ENCODE data around the gene MKLN1.

The MKLN1 gene

DNA sequence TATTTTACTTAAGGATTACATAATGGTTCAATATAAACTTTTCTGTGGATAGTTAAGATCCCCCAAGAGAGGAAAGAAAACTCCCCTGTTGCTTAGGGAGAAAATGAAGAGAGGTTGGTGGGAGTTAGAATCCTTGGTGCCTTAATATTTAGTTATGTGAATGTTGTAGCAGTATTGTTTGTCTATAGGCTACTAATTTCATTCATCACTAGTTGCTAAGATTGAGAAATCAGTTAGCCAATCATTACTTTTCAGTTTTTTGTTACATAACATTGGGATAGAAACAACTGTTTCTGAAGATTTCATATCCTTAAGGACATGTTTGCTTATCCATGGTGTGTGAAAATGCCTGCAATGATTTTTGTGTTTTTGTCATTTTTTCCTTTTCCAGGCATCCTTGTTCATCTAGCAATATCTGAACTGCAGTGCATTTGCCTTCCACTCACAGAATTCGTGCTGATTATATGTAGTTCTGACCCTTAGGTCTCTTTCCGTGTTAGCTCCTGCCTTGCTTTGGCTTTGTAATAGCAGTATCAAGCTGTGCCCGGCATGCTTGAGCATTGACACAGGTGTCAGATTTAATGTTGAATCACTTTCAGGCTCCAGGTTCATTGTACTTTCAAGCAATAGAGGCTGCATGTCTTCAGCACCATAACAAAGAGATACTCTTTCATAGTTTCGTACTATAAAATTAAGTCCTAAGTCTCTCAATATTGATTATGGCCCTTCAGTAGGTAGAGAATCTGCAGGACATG lies 143.8 kb downstream of the MKLN1 start:
- DNase-seq: peak; percentile 99

DNA sequence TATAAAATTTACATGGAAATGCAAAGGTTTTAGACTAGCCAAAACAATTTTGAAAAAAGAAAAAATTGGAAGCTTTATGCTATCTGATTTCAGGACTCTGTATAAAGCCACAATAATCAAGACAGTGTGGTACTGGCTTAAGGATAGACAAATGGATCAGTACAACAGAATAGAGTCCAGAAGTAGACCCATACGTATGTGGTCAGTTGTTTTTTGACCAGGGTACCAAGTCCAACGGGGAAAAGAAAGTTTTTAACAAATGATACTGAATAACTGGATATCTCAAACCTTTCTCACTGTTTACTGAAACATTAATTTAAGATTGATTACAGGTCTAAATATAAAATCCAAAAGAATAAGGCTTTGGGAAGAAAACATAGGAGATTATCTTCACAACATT lies 149.1 kb downstream of the MKLN1 start:
- DNase-seq: no peak

DNA sequence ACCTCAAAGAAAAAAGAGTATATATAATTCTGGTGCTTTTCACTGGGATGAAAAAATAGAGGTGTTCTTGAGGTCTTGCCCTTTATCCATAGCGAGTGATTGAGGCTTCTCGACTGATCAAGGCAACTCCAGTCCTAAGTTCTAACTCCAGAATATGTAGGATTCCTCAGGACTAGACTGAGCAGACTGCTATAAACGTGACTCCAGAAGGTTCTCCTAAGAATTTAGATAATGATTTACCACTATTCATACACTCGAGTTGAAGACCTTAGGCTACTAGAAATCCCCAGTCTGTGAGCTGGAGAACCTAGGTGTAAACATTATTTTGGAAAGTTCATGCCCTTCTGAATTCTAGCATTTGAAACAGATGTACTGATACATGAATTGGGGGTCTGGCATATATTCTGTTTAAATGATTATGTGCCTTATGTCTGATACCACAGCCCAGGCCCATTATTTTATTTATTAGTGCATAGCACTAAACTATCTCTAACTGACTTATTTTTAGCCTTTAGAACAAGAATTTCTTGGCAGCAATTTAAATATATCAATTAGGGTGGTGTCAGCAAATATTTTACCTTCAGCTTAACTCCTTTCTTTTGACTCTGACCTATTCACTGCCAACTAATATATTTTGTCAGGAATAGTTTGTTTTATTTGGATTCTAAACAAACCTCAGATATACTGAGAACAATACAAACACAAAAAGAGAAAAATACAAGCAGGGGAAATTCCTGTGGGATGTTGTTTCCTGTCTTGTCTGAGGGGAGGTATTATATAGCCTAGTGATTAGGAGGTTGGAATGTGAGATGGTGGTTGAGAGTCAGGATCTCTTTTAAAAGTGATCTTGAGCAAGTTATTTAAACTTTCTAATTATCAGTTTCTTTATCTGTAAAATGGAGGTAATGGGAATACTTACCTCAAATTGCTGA lies 153.0 kb downstream of the MKLN1 start:
- DNase-seq: no peak

DNA sequence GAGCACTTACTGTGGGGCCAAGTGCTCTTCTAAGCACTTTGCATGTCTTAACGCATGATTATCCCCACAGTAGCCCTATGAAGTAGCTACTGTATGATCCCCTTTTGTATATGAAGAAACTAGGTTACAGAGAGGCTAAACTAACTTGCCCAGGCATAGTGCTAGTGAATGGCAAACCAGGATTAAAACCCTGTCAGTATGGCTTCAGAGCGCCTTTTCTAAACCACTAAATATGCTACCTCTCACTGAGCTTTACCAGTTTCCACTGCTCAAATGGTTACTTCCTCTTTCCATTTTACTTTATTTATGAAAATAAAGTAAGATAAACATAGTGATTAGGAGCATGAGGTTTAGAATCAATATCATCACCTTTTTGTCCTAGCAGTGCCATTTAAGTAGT lies 155.1 kb downstream of the MKLN1 start:
- DNase-seq: no peak

DNA sequence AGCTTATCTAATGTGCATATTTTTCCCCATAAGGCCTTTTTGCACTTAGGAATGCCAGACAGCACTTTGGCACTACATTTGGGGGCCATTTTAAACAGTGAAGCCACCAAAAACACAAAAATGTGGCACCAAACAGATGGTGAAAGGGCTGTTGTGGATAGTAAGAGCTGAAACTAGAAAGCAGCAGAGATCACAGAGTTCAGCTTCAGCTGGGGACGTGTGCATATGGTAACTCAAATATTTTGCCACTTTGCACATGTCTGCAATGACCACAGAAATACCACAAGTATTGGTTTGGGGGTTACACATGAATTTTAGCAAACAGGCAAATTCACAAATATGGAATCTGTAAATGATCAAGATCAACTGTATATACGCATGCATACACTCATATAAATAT lies 155.9 kb downstream of the MKLN1 start:
- no peak for DNase-seq

DNA sequence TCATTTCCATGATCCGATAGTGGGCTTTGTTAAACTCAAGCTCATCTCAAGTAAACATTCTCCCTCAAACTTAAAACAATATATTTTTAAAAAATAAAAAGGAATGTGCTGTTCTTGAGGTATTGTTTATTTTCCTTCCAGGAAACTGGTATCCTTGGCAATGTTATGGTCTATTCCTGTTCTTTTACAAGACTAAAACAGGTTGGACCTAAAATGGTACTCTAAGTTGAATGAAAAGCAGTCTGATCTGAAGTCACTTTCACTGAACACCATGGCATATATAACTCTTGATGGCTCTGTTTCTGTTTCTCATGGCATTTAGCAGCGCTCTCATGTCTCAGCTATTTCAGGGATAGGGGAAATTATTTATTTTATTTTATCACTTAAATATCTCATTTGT lies 158.7 kb downstream of the MKLN1 start:
- no peak for DNase-seq

DNA sequence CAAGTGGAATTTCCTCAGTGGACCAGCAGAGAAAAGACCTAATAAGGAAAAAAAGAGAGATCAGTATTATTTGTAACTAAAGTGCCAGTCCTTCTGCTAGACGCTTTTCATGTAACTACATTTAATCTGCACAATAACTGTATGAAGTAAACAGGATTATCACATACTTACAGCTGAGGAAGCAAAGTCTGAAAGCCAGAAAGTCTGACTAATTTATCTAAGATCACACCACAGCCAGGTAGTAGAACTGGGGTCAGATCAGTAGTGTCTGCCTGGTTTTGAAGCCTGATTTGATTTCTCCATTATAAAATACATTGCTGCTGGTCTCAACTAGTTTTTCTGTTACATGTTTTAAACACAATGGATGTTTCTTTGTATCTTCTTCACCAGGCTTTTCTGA lies 159.5 kb downstream of the MKLN1 start:
- DNase-seq: no peak

DNA sequence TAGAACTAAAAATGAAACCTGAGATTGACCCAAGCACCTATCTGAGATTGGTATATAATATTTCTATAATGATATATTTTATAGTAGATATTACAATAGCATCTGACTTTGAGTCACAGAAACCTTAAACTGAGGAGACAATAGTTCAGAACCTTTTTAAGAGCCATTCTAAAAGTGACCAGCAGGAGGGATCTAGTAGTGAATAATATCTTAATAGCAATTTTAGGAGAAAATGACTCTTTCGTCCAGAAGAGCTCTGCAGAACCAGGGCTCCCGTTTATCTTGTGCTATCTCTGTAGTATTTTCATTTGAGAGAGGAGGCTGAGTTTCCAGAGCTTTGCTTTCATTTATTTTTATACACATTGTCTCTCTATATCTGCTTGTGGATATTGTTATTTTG lies 160.7 kb downstream of the MKLN1 start:
- no peak for DNase-seq

DNA sequence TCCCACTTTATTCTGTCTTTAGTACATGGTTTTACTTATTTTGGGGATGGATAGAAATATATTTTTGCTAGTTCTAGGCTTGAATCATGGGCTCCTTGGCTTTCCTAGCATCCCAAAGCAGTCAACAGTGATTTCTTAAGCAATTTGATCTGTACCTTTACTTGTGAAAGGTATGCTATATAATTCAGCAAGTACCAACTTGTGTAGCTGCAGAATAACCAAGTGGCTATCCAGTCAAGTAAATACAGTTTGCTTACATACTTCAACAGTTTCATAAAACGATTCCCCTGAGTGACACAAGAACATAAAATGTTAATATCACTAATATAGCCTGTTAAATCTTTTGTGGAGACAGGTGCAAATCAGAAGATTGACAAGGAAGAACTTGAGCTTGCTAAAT lies 161.5 kb downstream of the MKLN1 start:
- DNase-seq: no peak

DNA sequence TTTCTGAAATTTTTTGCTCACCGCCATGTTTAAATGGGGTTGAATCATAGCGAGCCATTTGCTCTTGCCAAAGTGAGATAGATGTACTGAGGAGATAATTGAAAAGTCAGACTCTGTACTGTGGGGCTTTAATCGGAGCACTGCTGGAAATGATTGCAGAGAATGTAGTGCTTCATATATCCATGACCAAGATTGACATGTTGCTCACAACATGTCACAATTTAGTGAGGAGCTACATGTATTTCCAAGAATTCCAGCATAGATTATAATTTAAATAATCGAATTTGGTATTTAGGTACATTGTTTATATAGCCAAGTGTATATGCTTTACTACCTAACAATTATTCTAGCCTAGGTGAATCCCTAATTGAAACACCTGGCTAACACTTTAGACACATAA lies 162.2 kb downstream of the MKLN1 start:
- peak; percentile 22 for DNase-seq

DNA sequence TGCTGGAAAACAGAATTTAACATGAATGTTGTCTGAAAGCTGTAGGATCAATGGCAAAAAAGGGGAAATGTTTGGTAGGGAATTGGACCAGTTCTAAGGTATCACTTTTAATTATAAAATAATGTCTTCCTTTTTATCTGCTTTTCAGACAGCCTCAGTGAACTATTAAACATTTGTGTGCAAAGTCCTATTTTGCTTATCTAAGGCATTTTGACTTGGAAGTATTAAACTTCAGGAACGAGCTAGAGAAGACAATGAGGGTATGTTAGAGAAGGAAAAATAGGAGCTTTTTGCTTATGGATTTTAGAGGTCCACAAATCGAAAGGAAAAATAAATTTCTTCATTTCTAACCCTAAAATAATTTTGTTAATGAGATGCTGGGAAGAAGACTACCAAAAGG lies 165.4 kb downstream of the MKLN1 start:
- DNase-seq: no peak

DNA sequence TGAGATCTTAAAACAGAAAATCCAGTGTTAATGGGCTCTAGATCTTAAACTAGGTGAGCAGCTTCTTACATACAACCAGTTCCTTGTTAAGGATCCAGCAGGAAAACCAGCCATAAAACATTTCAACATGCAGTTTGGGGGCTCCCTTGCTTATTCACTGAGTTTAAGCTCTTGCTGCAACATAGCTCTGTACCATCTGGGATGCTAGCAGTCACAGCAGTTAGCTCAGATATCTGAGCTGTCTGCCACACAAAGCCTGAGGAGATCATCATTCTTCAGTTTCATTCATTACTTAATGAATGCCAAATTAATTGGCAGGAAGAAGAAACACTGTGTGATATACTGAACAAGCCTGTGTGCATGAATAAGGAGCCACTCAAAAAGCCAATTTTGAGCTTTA lies 165.9 kb downstream of the MKLN1 start:
- peak; percentile 60 for DNase-seq

DNA sequence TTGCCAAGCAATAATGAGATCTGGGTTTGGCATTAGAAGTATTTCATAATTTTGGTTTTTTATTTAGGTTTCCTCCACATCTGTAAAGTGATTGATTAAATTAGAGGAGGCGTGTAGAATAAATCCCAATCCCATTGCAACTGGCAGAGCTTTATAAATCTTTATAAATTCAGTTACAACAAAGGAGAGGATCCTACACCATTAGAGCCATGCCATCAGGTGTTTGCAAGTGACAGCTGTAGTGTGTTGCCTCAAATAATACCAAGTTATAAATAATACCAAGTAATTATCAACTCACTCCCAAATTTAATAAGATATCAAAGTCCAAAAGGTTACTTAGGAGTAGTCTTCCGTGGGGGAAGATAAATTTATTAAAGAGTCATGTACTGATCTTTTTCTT lies 166.5 kb downstream of the MKLN1 start:
- no peak for DNase-seq

DNA sequence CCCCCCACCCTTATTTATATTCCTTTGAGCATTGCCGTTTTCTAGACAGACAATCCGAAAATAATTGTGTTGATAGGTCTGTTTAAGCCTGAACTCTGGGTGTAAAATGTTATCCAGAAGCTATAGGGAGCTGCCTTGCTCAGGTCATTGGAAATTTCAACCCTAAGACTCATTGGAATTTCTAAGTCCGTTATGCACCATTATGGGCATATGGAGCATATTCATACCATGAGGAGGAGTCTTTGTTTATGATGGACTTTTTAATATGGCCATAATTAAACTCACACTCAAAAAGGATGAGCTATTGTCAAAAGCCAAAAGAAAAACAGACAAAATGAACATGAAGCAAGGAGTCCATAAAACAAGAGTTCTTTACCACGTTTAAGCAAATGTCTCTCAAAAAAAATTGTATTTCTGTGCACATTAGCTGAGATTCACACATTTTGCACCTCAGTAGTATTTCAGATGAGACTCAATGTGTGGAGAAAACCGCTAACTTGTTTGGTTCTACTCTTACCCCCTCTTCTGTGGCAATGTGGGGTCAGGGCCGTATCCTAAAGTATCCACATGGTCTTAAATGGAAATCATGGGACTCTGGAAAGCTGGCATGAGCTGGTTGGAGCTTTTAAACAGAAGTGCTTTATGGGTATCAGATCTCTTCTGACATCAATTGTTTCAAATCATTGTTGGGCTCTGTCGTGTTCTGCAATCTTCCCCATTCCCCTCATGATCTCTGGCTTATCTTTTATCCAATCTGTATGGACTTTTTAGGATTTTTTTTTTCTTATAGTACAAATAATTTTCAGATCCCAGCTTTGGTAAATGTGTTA lies 168.2 kb downstream of the MKLN1 start:
- DNase-seq: no peak

DNA sequence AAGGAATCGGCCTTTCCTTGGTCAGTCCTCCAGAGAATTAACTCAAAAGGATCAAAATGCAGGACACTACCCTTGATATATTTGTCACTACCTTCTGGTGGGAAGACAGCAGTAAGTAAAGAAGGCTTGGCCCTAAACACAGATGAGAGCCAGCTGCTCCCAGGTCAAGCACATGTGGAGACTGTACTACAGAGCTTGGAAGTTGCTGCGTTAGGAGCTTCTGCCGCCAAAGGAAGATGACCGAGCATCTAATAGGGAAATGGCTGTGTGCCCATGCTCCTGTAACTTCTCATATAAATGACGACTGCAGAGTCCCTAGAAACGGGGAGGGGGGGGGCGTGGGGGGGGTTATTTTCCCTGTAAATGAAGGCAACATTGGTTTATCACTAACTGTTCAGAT lies 169.8 kb downstream of the MKLN1 start:
- no peak for DNase-seq

DNA sequence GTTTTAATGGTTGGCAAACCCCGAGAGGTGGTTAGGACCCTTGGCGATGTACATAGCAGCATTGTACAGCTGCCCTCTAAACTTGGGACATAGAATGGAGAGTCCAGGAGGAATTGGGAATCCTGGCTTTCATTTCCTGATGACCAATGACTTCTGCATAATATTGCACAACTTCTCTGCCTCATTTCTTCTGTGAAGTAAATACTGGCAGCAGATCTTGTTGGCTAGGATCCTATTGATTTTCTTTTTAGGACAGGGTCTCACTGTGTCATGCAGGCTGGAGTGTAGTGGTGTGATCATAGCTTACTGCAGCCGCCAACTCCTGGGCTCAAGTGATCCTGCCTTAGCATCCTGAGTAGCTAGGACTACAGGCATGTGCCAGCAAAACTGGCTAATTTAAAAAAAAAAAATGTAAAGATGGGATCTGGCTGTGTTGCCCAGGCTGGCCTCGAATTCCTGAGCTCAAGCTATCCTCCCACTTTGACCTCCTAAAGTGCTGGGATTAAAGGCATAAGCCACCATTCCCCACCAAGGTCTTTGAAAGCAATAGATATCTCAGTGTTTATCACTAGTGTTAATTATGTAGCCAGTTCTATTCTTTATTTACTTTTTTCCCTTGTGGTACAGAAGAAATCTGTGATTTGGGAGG lies 170.7 kb downstream of the MKLN1 start:
- DNase-seq: no peak

DNA sequence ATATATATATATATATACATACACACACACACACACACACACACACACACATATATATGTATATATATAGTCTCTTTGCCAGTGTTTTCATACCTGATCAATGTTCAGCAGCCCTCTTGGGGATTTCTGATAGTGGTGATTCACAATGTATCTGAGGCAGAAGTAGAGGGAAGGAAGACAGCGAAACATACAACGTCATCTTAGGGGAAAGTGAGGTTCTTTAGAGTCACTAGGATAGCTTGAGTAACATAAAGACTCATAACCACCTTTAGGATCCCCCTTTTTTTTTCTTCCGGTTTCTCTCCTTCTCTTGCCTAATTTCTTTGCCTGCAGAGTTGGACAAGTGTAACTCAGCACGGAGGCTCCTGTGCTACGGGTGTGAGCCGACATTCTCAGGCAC lies 172.1 kb downstream of the MKLN1 start:
- no peak for DNase-seq

DNA sequence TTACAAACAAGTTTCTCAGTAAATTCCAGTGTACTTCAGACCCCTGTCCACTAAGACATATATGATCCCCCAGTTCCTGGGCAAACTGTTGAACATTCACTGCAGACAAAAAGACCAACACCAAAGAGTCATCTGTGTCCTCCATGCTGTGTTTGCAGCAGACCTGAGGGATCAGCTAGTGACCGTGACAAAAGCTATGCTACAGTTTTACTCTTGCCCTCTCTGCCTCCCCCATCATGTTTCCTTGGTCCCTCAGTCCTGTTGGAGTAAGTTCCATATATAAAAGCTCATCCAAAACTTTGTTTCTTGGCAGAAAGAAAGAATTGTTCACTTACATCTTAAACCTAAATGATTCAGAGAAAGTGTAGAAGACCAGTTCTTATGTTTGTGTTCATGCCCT lies 172.7 kb downstream of the MKLN1 start:
- DNase-seq: no peak

DNA sequence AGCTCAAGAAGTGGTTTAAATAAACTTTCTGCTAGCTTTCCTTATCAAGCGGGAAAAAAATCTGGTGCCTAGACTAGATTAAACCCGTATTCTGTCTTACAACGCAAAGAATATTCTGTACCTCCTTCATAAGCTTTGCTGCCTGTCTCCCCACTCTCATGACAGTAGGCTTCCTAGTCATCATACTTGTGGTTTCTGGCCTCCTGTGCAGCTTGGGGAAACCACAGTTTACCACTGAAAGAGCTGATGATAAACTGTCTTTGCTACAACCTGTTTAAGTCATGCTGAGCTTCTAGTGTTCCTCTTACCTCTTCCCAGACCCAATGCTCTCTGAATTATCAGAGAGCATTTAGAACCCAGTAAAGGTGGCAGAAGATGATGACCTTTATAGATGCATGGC lies 173.7 kb downstream of the MKLN1 start:
- no peak for DNase-seq

DNA sequence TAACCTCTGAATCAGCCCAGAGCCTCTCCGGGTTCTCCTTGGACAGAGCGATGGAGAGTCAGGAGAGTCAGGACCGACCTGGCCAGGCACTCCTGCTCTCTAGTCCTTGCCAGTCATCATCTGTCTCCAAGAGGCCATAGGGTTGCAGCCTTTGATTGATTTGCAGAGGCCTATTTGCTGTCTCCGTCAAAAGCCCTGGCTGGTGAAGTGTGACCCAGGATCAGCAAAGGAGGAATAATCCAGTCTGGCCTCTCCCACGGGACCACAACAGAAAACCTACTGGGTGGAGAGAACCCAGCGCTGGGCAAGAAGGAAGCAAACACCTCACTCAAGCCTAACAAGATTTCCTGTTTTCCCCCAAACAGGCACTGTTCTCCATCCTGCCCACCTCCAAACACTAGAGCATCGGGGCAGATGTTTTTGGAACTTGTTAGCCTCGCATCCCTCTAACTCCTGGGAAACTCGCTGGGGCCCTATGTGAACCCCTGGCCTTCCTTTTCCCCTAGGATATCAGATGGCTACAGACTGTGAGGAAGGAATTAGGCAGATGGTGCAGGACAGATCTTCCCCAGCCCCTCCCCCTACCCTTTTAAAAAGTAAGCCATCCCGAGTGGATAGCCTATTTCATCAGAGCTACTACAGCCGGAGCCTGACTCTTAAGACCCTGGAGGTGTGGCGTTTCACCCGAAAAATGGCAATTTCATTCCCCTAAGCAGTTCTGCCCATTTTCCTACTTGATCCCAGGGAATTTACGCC lies 174.4 kb downstream of the MKLN1 start:
- DNase-seq: peak; percentile 19

DNA sequence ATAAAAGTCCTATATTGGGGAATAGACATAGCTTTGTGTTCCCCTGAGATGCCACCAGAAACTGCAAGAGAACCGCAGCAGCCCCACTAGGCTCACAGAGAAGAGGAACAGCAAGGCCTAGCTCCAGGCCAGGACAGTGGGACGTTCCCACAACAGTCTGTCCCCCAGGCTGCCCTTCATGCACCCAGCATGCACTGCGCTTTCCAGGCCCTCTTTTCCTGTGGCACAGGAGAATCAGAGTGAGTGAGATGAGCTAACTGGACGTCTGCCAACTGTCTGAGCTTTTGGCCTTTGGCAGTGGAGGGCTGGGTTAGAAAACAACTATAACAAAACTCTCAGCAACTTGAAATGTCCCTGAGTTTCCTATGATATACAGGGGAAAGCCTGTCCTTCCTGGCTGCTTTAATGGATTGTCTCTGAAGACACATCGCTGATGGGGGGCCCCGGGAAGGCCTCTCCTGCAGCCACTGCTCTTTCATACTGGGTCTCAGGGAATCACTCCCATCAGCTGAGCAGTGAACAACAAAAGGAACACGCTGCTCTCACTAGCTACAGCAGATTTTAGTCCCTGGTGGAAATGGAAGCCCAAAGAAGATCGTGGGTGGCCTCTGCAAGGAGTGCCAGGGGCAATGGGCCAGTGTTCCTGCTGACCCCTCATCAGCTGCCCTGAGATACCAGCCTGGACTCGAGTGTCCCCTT lies 175.3 kb downstream of the MKLN1 start:
- peak; percentile 75 for DNase-seq

All from NCI-H69 (cell line).